22Rv1 (cell line): ENCODE results near the gene PLEKHA8.

ENCODE experiments used
- CTCF ChIP-seq: fragments of 450-650 bp; IDR thresholded peaks from 2 replicates; pipeline ENCODE4 v1.5.1; 2017; ENCODE audit warnings: mild to moderate bottlenecking
- ZFX ChIP-seq: fragments of 450-650 bp; IDR thresholded peaks from 2 replicates; pipeline ENCODE4 v1.6.1; 2017; ENCODE audit warnings: antibody characterized with exemption, borderline replicate concordance

GRCh38 chr7:30164567-30164966 is 136.4 kb downstream of the PLEKHA8 start:
- TF ChIP-seq CTCF (peak; percentile 87), ZFX (no peak)
